ENCODE results near the gene SGCD.
A peak's percentile ranks its signal among the peaks of the same experiment; 100 is the strongest.

The SGCD gene

GRCh38 chr5:156394642-156395305, 67.8 kb downstream of the SGCD start:
- Histone ChIP-seq H3K27me3 (ENCODE audit: control insufficient read depth, insufficient read depth, low read length) (no peaks in the 10 kb centered on the region), H3K36me3 (ENCODE audit: control insufficient read depth, insufficient read depth, low read length) (no peaks in the 10 kb centered on the region), H3K4me1 (ENCODE audit: control insufficient read depth, insufficient read depth, low read length) (peaks cover 14% of the 10 kb centered on the region), H3K27ac (ENCODE audit: low read depth, low read length) (peak overlapping the region; percentile 24), H3K9ac (ENCODE audit: low read length) (no peak overlapping the region), H3K4me3 (ENCODE audit: low read length) (peak overlapping the region; percentile 1)

- peaks cover 18% of the 10 kb centered on the region for H3K4me1 ChIP-seq (ENCODE audit: control insufficient read depth, insufficient read depth, low read length)
- H3K4me3 ChIP-seq (ENCODE audit: low read length) = peak overlapping the region; percentile 1
- no peaks in the 10 kb centered on the region for H3K36me3 ChIP-seq (ENCODE audit: control insufficient read depth, insufficient read depth, low read length)
- H3K9ac ChIP-seq (ENCODE audit: low read length) = no peak overlapping the region
- peak overlapping the region; percentile 24 for H3K27ac ChIP-seq (ENCODE audit: low read depth, low read length)
- H3K27me3 ChIP-seq (ENCODE audit: control insufficient read depth, insufficient read depth, low read length) = no peaks in the 10 kb centered on the region
These were observed 68.3 kb downstream of the SGCD start for GRCh38 chr5:156395306-156395675.

DNA sequence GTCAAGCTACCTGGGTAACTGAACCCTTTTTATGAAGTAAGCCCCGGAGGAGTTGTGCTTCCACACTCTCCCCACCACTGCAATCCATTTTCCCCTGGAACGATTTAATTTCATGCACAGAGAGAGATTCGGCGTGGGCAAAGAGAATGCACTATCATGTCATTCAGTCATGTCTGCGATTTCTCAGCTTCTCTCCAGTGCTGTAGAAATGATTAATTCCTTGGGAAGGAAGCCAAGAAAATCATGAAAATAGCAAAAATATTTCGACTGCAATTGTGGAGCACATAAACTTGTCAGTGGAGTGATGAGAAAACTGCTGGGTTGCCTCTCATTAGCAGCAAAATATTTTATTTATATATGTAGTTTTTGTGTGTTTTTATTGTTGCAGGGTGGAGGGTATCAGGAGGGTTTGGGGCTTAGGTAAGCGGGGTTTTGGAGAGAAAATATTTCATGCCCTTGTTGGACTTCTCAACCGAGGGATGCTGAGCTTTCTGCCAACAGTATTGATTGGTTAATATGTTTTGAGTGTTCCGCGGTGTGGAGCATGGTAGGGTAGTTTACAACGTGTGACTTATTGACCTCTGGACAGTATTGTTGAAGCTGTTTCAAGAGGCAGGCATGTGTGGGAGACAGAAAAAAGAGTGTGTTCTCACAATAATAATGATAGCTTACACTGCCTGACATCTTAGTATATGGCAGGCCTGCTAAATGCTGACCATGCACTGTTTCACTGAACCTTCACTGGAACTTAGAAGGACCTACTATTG, 69.3 kb downstream of the SGCD start:
- peaks cover 20% of the 10 kb centered on the region for H3K4me1 ChIP-seq (ENCODE audit: control insufficient read depth, insufficient read depth, low read length)
- no peaks in the 10 kb centered on the region for H3K27me3 ChIP-seq (ENCODE audit: control insufficient read depth, insufficient read depth, low read length)
- H3K36me3 ChIP-seq (ENCODE audit: control insufficient read depth, insufficient read depth, low read length) = no peaks in the 10 kb centered on the region
- H3K4me3 ChIP-seq (ENCODE audit: low read length) = no peak overlapping the region
- H3K9ac ChIP-seq (ENCODE audit: low read length) = no peak overlapping the region
- H3K27ac ChIP-seq (ENCODE audit: low read depth, low read length) = peak overlapping the region; percentile 24

DNA sequence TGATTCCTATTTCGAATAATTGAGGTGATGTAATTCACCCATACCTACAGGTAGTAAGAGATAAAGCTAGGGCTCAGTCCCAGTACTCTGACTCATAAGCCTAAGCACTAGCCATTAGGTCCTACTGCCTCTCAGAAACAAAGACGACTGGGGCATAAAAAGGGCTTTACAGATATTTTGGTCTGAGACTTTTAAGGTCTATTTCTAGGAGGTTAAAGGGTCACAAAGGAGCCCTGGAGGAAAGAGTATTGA, 69.8 kb downstream of the SGCD start:
- H3K4me3 ChIP-seq (ENCODE audit: low read length) = no peak overlapping the region
- H3K4me1 ChIP-seq (ENCODE audit: control insufficient read depth, insufficient read depth, low read length) = peaks cover 20% of the 10 kb centered on the region
- peak overlapping the region; percentile 24 for H3K27ac ChIP-seq (ENCODE audit: low read depth, low read length)
- H3K36me3 ChIP-seq (ENCODE audit: control insufficient read depth, insufficient read depth, low read length) = no peaks in the 10 kb centered on the region
- no peak overlapping the region for H3K9ac ChIP-seq (ENCODE audit: low read length)
- H3K27me3 ChIP-seq (ENCODE audit: control insufficient read depth, insufficient read depth, low read length) = no peaks in the 10 kb centered on the region

GRCh38 chr5:156399323-156399722, 72.4 kb downstream of the SGCD start:
- Histone ChIP-seq H3K27ac (ENCODE audit: low read depth, low read length) (no peak overlapping the region), H3K4me3 (ENCODE audit: low read length) (no peak overlapping the region), H3K9ac (ENCODE audit: low read length) (no peak overlapping the region), H3K4me1 (ENCODE audit: control insufficient read depth, insufficient read depth, low read length) (peaks cover 20% of the 10 kb centered on the region), H3K36me3 (ENCODE audit: control insufficient read depth, insufficient read depth, low read length) (no peaks in the 10 kb centered on the region), H3K27me3 (ENCODE audit: control insufficient read depth, insufficient read depth, low read length) (no peaks in the 10 kb centered on the region)

- Histone ChIP-seq H3K4me3 (ENCODE audit: low read length) (no peak overlapping the region), H3K27me3 (ENCODE audit: control insufficient read depth, insufficient read depth, low read length) (no peaks in the 10 kb centered on the region), H3K36me3 (ENCODE audit: control insufficient read depth, insufficient read depth, low read length) (no peaks in the 10 kb centered on the region), H3K9ac (ENCODE audit: low read length) (no peak overlapping the region), H3K27ac (ENCODE audit: low read depth, low read length) (peak overlapping the region; percentile 0), H3K4me1 (ENCODE audit: control insufficient read depth, insufficient read depth, low read length) (peaks cover 15% of the 10 kb centered on the region)
These were observed 73.4 kb downstream of the SGCD start for GRCh38 chr5:156400231-156400986.

DNA sequence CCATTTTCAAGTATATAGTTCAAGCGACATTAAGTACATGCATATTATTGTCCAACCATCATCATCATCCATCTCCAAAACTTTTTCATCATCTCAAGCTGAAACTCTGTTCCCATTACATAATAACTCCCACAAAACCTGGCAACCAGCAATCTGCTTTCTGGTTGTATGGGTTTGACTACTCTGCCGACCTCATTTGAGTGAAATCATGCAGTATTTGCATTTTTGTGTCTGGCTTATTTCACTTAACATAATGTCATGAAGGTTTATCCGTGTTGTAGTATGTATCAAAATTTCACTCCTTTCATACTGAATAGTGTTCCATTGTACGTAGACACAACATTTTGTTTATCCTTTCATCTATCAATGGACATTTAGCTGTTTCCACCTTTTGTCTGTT, 74.8 kb downstream of the SGCD start:
- no peaks in the 10 kb centered on the region for H3K36me3 ChIP-seq (ENCODE audit: control insufficient read depth, insufficient read depth, low read length)
- H3K4me1 ChIP-seq (ENCODE audit: control insufficient read depth, insufficient read depth, low read length) = peaks cover 16% of the 10 kb centered on the region
- H3K4me3 ChIP-seq (ENCODE audit: low read length) = no peak overlapping the region
- H3K9ac ChIP-seq (ENCODE audit: low read length) = no peak overlapping the region
- H3K27ac ChIP-seq (ENCODE audit: low read depth, low read length) = no peak overlapping the region
- no peaks in the 10 kb centered on the region for H3K27me3 ChIP-seq (ENCODE audit: control insufficient read depth, insufficient read depth, low read length)

DNA sequence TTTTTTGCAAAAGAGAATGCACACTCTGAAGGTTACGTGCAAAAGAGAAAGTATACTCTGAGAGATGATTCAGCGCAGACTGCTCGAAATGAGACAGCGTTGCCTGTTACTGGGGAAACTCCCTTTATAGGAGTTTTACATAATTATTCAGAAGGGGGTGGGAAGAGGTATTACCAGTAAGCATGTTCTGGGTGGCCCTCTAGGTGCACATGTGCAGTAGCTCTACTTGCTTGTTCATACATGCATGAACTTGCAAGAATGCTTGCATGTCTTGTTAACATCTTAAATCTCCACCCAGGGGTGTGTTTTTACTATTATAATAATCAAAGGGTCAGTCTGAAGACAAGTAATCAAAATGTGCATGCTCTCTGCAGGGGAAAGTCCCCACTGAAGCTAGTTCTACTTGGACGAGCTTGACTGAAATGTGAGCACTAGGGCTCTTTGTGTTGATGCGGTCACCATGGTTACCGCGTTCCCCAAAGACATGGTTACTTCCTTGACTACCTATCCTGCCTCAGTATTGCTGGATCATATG, 75.5 kb downstream of the SGCD start:
- no peak overlapping the region for H3K4me3 ChIP-seq (ENCODE audit: low read length)
- peaks cover 16% of the 10 kb centered on the region for H3K4me1 ChIP-seq (ENCODE audit: control insufficient read depth, insufficient read depth, low read length)
- H3K27me3 ChIP-seq (ENCODE audit: control insufficient read depth, insufficient read depth, low read length) = no peaks in the 10 kb centered on the region
- H3K9ac ChIP-seq (ENCODE audit: low read length) = no peak overlapping the region
- H3K36me3 ChIP-seq (ENCODE audit: control insufficient read depth, insufficient read depth, low read length) = no peaks in the 10 kb centered on the region
- H3K27ac ChIP-seq (ENCODE audit: low read depth, low read length) = no peak overlapping the region

DNA sequence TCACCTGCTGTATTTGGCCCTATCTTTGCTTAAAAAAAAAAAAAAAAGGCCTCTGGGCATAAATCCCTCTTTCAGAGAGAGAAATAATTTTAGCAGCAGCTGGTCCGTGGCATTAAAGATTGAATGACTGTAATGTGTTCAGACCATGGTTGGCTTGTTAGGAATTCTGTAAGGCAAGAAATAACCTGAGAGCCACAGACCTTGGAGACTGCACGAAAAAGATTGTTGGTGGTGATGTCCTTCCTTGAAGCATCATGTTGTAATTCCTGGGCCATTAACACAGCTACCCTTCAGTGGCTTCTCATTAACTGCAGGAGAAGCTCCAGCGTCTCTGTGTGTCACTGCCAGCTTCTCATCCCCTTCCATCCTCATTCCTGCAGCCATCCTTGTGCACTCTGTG, 79.0 kb downstream of the SGCD start:
- Histone ChIP-seq H3K9ac (ENCODE audit: low read length) (no peak overlapping the region), H3K27ac (ENCODE audit: low read depth, low read length) (no peak overlapping the region), H3K36me3 (ENCODE audit: control insufficient read depth, insufficient read depth, low read length) (no peaks in the 10 kb centered on the region), H3K27me3 (ENCODE audit: control insufficient read depth, insufficient read depth, low read length) (no peaks in the 10 kb centered on the region), H3K4me3 (ENCODE audit: low read length) (no peak overlapping the region), H3K4me1 (ENCODE audit: control insufficient read depth, insufficient read depth, low read length) (peaks cover 12% of the 10 kb centered on the region)

DNA sequence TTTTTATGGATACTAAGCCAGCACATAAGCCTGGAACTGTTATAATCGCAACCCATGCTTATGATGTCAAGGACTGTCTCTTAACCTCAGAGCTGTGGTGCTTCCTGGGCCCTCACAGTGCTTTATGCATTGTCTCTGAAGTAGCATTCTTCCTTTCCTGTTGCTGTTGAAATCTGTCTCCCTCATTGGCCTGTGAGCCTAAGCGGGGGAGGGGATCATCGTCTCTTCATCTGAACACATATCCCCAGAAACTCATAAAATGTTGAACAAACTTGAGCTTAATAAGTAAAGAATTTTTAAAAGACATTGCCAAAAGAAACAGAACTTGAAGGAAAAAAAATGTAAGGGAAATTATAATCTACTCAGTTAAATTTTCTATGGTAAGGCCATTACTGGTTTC, 80.3 kb downstream of the SGCD start:
- Histone ChIP-seq H3K4me3 (ENCODE audit: low read length) (no peak overlapping the region), H3K27me3 (ENCODE audit: control insufficient read depth, insufficient read depth, low read length) (no peaks in the 10 kb centered on the region), H3K36me3 (ENCODE audit: control insufficient read depth, insufficient read depth, low read length) (no peaks in the 10 kb centered on the region), H3K4me1 (ENCODE audit: control insufficient read depth, insufficient read depth, low read length) (peaks cover 19% of the 10 kb centered on the region), H3K27ac (ENCODE audit: low read depth, low read length) (no peak overlapping the region), H3K9ac (ENCODE audit: low read length) (no peak overlapping the region)

DNA sequence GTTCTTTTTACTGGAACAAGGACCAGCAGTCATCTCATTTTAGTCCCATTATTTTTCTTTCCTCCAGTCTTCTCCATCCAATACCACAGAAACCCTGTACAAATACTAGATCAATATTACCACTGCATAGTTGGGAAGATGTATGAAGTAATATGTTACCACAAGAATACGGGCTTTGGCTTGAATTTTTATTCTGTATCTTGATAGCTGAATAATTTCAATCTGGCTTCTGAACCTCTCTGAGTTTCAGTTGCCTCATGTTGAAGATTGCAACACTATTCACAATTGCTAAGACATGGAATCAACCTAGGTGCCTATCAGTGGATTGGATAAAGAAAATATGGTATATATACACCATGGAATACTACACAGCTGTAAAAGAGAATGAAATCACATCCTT, 82.9 kb downstream of the SGCD start:
- H3K27me3 ChIP-seq (ENCODE audit: control insufficient read depth, insufficient read depth, low read length) = no peaks in the 10 kb centered on the region
- H3K4me1 ChIP-seq (ENCODE audit: control insufficient read depth, insufficient read depth, low read length) = peaks cover 21% of the 10 kb centered on the region
- H3K4me3 ChIP-seq (ENCODE audit: low read length) = no peak overlapping the region
- no peak overlapping the region for H3K9ac ChIP-seq (ENCODE audit: low read length)
- no peak overlapping the region for H3K27ac ChIP-seq (ENCODE audit: low read depth, low read length)
- H3K36me3 ChIP-seq (ENCODE audit: control insufficient read depth, insufficient read depth, low read length) = no peaks in the 10 kb centered on the region

- peak overlapping the region; percentile 52 for H3K27ac ChIP-seq (ENCODE audit: low read depth, low read length)
- peaks cover 18% of the 10 kb centered on the region for H3K4me1 ChIP-seq (ENCODE audit: control insufficient read depth, insufficient read depth, low read length)
- no peaks in the 10 kb centered on the region for H3K36me3 ChIP-seq (ENCODE audit: control insufficient read depth, insufficient read depth, low read length)
- no peaks in the 10 kb centered on the region for H3K27me3 ChIP-seq (ENCODE audit: control insufficient read depth, insufficient read depth, low read length)
- H3K9ac ChIP-seq (ENCODE audit: low read length) = no peak overlapping the region
- H3K4me3 ChIP-seq (ENCODE audit: low read length) = peak overlapping the region; percentile 14
These were observed 84.2 kb downstream of the SGCD start for GRCh38 chr5:156411185-156411613.

Measured in rectal smooth muscle tissue (tissue), 1 donor.